ENCODE measurements around the gene TLX3.

GRCh38 chr5:171340491-171340890 lies 31.4 kb downstream of the TLX3 start:
- TF ChIP-seq CTCF (conservative IDR thresholded peaks at IDR 0.05) (no peak), EZH2 (IDR thresholded peaks at IDR 0.05; ENCODE audit: low read depth) (no peak)
